EL (cell line): Measurements from ENCODE around the gene XYLT2.
A peak's percentile ranks its signal among the peaks of the same experiment; 100 is the strongest.
"Not testable (repeated sequence)": the region's sequence is repeated elsewhere in the genome, so short reads cannot be mapped to it uniquely, and the experiment has no call there.

Experiments used
- DNase-seq: peaks from one replicate; pipeline ENCODE4 v3.0.0-alpha.2; 2016

The XYLT2 gene

DNA sequence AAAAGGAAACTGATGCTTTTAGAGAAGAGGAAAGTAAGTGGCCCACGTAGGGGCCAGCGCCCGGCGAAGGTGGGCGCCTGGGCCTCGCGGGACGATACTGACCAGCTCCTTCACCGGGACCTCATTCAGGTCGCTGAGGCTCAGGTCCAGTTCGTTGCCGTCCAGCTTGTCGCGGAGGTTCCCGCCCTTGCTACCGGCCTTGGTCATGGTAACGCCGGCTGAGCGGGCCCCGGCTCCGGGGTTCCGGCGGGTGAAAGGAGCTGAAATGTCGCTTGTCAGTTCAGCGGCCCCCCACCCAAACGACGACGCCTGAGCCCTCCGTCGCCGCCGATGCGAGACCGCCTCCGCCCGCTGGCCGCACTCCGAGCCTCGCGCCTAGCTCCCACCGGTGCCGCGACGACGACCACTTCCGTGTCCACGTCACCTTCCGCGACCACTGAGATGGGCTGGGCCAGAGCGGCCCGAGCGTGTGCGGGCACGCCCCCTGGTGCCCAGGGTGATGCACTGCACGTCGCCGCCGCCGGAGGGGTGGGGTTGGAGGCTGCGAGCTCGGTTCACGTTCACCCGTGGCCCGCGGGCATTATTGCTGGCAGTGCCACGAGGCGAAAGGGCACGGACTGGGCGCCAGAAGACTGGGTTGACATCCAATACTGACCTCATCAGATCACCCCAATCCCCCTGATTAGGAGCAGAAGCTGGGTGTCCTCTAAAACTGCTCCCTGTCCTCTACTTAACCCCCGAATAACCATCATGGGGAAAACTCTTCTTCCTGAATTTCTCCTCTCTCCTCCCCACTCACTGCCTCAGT lies 51.4 kb downstream of the XYLT2 start, which contains the start of gene LRRC59:
TSS of gene LRRC59 (minus strand) at position 413 of the 808 bp plus-strand sequence. CDS start at position 207, 206 bp downstream.
- peak; percentile 83 for DNase-seq

DNA sequence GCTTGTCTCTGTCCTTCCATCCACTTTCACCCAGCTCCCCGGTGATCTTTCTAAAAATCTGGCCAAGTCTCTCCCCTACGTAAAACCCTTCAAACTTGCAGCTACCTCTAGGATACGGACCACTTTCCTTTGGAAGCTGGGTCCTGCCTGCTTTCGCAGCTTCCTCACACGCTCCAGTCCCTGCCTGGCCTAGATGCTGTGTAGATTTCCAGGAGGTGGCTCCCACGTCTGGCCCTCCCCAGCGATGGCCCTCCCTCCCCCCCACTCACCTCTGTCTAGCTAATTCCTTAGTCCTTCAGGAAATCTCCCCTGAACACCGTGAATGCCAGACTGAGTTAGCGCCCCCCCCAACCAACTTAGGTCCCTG lies 52.0 kb downstream of the XYLT2 start:
- DNase-seq = no peak

DNA sequence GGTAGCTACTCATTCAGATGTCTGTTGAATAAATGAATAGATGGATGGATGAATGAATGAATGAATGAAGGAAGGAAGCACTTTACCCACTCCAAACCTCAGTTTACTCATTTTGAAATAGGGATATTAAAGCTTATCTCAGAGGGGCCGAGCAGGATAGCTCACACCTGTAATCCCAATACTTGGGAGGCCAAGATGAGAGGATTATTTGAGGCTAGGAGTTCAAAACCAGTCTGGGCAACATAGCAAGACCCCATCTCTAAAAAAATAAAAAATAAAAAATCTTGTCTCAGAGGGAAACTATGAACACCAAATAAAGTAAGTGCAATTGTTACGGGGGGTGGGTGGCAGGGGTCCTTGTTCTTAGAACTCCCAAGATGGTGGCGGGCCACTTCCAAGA lies 52.7 kb downstream of the XYLT2 start:
- not testable (repeated sequence) for DNase-seq

GRCh38 chr17:50399591-50399990 lies 53.7 kb downstream of the XYLT2 start:
- not testable (repeated sequence) for DNase-seq

DNA sequence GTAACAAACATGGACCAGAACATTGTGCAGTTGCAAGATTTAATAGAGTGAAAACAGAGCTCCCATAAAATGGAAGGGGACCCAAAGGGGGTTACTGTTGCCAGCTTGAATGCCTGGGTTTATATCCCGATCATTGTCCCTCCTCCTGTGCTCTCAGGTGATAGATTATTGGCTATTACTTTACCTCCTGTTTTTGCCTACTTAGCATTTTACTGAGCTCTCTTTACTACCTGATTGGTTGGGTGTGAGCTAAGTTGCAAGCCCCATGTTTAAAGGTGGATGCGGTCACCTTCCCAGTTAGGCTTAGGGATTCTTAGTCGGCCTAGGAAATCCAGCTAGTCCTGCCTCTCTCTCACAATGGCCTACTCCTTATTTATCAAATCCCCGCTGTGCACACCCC lies 59.4 kb downstream of the XYLT2 start:
- not testable (repeated sequence) for DNase-seq

- DNase-seq = no peak
Measured at GRCh38 chr17:50406578-50406977, 60.7 kb downstream of the XYLT2 start.

GRCh38 chr17:50407921-50408320 lies 62.0 kb downstream of the XYLT2 start:
- DNase-seq = no peak
